Endothelial cell of umbilical vein (primary cell): ENCODE results near the gene FBXL17. TPM values are rescaled to one million over a fixed set of nuclear protein-coding genes. Genes with fewer than 3 reads are reported as not detected.

Experiments
- BruUV-seq: library from RNA; stranded (reverse); fragments of 400-500 nt; replicated peaks from 2 replicates; lab custom pipeline; 2021; lab: Mats Ljungman, UMichigan
- CTCF ChIA-PET: fragments of 300-600, 350-600 bp; sonication (Branson Sonifier 250); formaldehyde crosslinking; loops from one replicate; lab custom pipeline; 2021; ENCODE audit warnings: antibody characterized with exemption, inconsistent platforms; lab: Charles Lee
- POLR2A ChIA-PET: fragments of 300-600, 350-600 bp; sonication (Branson Sonifier 250); formaldehyde crosslinking; loops from one replicate; lab custom pipeline; 2021; ENCODE audit warnings: antibody characterized with exemption, inconsistent platforms; lab: Charles Lee
- DNase-seq: peaks from one replicate; pipeline ENCODE4 v3.0.0-alpha.2; 2011; ENCODE audit warnings: low read depth, low spot score
- FAIRE-seq: peaks from 2 replicates; lab custom pipeline; 2011; peaks lifted over from hg19 to GRCh38; lab: Jason Lieb, UNC
- H2AFZ ChIP-seq: 2 replicates; pipeline ENCODE4 v1.6.0; 2012; ENCODE audit warnings: low read depth, low read length, control low read depth, inconsistent platforms
- H3K27ac ChIP-seq: 2 replicates; pipeline ENCODE4 v1.5.1; 2011; ENCODE audit warnings: low read depth, mild to moderate bottlenecking, control low read depth, low read length, moderate library complexity; ENCODE audit not compliant: insufficient read depth
- H3K27me3 ChIP-seq, 2 experiments: 2 replicates each; pipeline versions ENCODE4 v1.6.0 to v1.6.1; 2011; ENCODE audit warnings: low read length in 2 of 2, mixed read lengths in 1 of 2; ENCODE audit not compliant: control insufficient read depth in 2 of 2, insufficient read depth in 2 of 2
- H3K36me3 ChIP-seq, 2 experiments: 2 replicates in 1 of 2; 3 replicates in 1 of 2; pipeline ENCODE4 v1.5.1; 2011; ENCODE audit warnings: low read length in 2 of 2, mild to moderate bottlenecking in 1 of 2, moderate library complexity in 1 of 2; ENCODE audit not compliant: control insufficient read depth in 2 of 2, insufficient read depth in 2 of 2; ENCODE audit errors: extremely low read depth in 1 of 2
- H3K4me1 ChIP-seq: 3 replicates; pipeline ENCODE4 v1.5.1; 2011; ENCODE audit warnings: mild to moderate bottlenecking, low read length; ENCODE audit not compliant: control insufficient read depth, insufficient read depth; ENCODE audit errors: extremely low read depth
- H3K4me2 ChIP-seq: 2 replicates; pipeline ENCODE4 v1.6.1; 2011; ENCODE audit warnings: low read length, control low read depth, mixed read lengths; ENCODE audit not compliant: insufficient read depth
- H3K4me3 ChIP-seq, 3 experiments: fragments of 200-600 bp in 1 of 3; sonication (generic), shearing (Covaris generic) in 1 of 3; replicated peaks in 1 of 3; 2 replicates each; pipeline ENCODE4 v1.5.1; 2011 to 2016; ENCODE audit warnings: control low read depth in 3 of 3, low read length in 3 of 3, mild to moderate bottlenecking in 2 of 3, inconsistent platforms in 1 of 3, low read depth in 1 of 3, moderate library complexity in 1 of 3; ENCODE audit not compliant: insufficient read depth in 1 of 3
- H3K79me2 ChIP-seq: 2 replicates; pipeline ENCODE4 v1.6.0; 2012; ENCODE audit warnings: low read length, inconsistent platforms; ENCODE audit not compliant: control insufficient read depth, insufficient read depth
- H3K9ac ChIP-seq: replicated peaks from 2 replicates; pipeline ENCODE3; 2011; ENCODE audit warnings: low read length, control low read depth; ENCODE audit not compliant: insufficient read depth; ENCODE audit errors: extremely low read depth
- H3K9me1 ChIP-seq: replicated peaks from 3 replicates; pipeline ENCODE4 v1.6.0; 2011; ENCODE audit warnings: mild to moderate bottlenecking, low read length; ENCODE audit not compliant: control insufficient read depth, insufficient read depth; ENCODE audit errors: extremely low read depth
- H3K9me3 ChIP-seq: replicated peaks from 2 replicates; pipeline ENCODE4 v1.5.1; 2012; ENCODE audit warnings: low read length, inconsistent platforms; ENCODE audit not compliant: control insufficient read depth, insufficient read depth
- H4K20me1 ChIP-seq: replicated peaks from 2 replicates; pipeline ENCODE3; 2011; ENCODE audit warnings: mild to moderate bottlenecking, low read length; ENCODE audit not compliant: control insufficient read depth, insufficient read depth; ENCODE audit errors: extremely low read depth
- EZH2 ChIP-seq: IDR thresholded peaks from 2 replicates; pipeline ENCODE4 v1.6.1; 2012; ENCODE audit warnings: borderline replicate concordance, low read depth, mild to moderate bottlenecking, moderate library complexity, low read length, inconsistent platforms; ENCODE audit not compliant: severe bottlenecking
- GATA2 ChIP-seq: IDR thresholded peaks from 2 replicates; pipeline ENCODE4 v1.7.0; 2011; ENCODE audit warnings: low read depth, mild to moderate bottlenecking, moderate library complexity, mixed read lengths, low read length; ENCODE audit not compliant: insufficient read length, insufficient read depth
- POLR2A ChIP-seq: IDR thresholded peaks from 2 replicates; pipeline ENCODE4 v1.6.1; 2012; ENCODE audit warnings: low read depth, mild to moderate bottlenecking, control low read depth, low read length
- POLR2AphosphoS5 ChIP-seq: IDR thresholded peaks from 2 replicates; pipeline ENCODE4 v1.6.1; 2012; ENCODE audit warnings: low read depth, mild to moderate bottlenecking, control low read depth, low read length, moderate library complexity; ENCODE audit not compliant: insufficient read depth
- dilution Hi-C: fragments of 300-500 bp; cut with MboI; formaldehyde crosslinking; loops from one replicate; pipeline ENCODE4 v1.15.0; 2019; ENCODE audit warnings: low sequenced_read_pairs; ENCODE audit not compliant: extremely low pct_ligation_motif_present
- intact Hi-C: fragments of 100-400 bp; cut with micrococcal nuclease; formaldehyde crosslinking; loops from one replicate; pipeline ENCODE4 v1.10.0; 2022
- polyA plus RNA-seq, 4 experiments: library from polyadenylated mRNA; depleted of rRNA in 3 of 4; stranded (reverse) in 3 of 4; unstranded in 1 of 4; fragments of >200 nt; gene quantifications; 2 replicates each; pipeline versions ENCODE4 v1.2.1 to v1.2.3, GENCODE V29; 2011 to 2012; ENCODE audit warnings: missing spikeins in 1 of 4
- total RNA-seq: library from RNA; stranded (reverse); gene quantifications from 2 replicates; pipeline ENCODE4 v1.2.3, GENCODE V29; 2021
- TF ChIP-seq, protein P1 (sequence below), 2 donors: IDR thresholded peaks; 1 replicate in 1 of 2; 2 replicates in 1 of 2; pipeline ENCODE4 v1.5.1; 2011; ENCODE audit warnings: low read length in 2 of 2, mild to moderate bottlenecking in 2 of 2, moderate library complexity in 2 of 2, control low read depth in 1 of 2, inconsistent platforms in 1 of 2, low read depth in 1 of 2; ENCODE audit not compliant: insufficient read depth in 1 of 2; ENCODE audit errors: extremely low read depth in 1 of 2
- TF ChIP-seq, protein P2 (sequence below): IDR thresholded peaks from 2 replicates; pipeline ENCODE4 v1.6.1; 2011; ENCODE audit not compliant: insufficient read depth, insufficient read length

The FBXL17 gene
- total and polyA plus RNA-seq, 2 donors (not counting 3 experiments of a cell fraction or from before 2014, with no cell fraction given), result 2.7 to 8.8 TPM

DNA sequence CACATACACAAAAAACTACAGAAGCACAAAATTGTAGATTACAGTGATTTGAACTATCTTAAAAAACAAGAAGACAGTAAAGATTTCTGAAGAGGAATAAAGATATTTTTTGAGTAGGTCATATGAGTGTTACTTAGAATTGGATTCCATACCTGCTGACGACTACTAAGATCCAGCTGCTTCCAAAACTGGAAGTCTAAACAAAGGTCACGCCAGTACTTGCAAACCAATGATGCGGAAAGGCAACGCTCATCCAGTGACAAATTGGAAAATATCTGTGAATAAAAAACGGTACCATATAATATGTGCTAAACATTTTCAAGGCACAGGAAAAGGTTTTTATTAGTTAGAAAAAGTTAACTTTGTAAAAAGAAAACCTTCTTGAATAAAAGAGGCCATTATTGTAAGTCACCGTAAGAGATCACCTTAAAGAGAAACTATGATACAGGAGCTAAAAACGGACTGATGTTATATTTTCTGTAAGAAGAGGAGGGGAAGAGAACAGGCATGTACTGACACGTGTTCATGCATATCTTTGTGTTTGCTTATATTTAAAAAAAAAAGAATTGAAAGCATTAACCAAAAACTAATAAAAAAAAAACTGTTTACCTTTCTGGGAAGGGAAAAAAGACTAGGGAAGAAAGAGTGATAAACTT lies 14.1 kb downstream of the FBXL17 start:
- ChIA-PET POLR2A (no interaction called here), CTCF (interaction anchor here (1.8 kb wide), 1 partner anchor 22 kb away, joined by 4 read pairs; no protein-coding TSS in a partner anchor)
- H3K4me1 ChIP-seq, result no peaks in the 10 kb centered on the region
- no peaks in the 10 kb centered on the region for H3K9me1 ChIP-seq
- no peaks in the 10 kb centered on the region for H3K36me3 ChIP-seq
- no peak overlapping the region for H3K27ac ChIP-seq
- no peaks in the 10 kb centered on the region for H4K20me1 ChIP-seq
- H3K27me3 ChIP-seq, result no peaks in the 10 kb centered on the region
- H3K79me2 ChIP-seq, result no peaks in the 10 kb centered on the region
- intact Hi-C loops (no loop called here), dilution Hi-C loops (no loop called here)
- BruUV-seq, result no TSS peak
- FAIRE-seq (no peak), DNase-seq (no peak)
- H3K9me3 ChIP-seq, result no peaks in the 10 kb centered on the region
- TF ChIP-seq POLR2AphosphoS5, result no peak
- TF ChIP-seq EZH2, result no peak
- TF ChIP-seq, protein P1, sequence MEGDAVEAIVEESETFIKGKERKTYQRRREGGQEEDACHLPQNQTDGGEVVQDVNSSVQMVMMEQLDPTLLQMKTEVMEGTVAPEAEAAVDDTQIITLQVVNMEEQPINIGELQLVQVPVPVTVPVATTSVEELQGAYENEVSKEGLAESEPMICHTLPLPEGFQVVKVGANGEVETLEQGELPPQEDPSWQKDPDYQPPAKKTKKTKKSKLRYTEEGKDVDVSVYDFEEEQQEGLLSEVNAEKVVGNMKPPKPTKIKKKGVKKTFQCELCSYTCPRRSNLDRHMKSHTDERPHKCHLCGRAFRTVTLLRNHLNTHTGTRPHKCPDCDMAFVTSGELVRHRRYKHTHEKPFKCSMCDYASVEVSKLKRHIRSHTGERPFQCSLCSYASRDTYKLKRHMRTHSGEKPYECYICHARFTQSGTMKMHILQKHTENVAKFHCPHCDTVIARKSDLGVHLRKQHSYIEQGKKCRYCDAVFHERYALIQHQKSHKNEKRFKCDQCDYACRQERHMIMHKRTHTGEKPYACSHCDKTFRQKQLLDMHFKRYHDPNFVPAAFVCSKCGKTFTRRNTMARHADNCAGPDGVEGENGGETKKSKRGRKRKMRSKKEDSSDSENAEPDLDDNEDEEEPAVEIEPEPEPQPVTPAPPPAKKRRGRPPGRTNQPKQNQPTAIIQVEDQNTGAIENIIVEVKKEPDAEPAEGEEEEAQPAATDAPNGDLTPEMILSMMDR (IDR thresholded peaks at IDR 0.05; ENCODE audit: extremely low read depth in 1 of 2, insufficient read depth in 1 of 2, low read depth in 1 of 2, low read length in 2 of 2), result no peak
- TF ChIP-seq, protein P2, sequence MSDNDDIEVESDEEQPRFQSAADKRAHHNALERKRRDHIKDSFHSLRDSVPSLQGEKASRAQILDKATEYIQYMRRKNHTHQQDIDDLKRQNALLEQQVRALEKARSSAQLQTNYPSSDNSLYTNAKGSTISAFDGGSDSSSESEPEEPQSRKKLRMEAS, result no peak
- no peak for TF ChIP-seq GATA2
- no peak for TF ChIP-seq POLR2A
- H3K9ac ChIP-seq, result no peak overlapping the region
- H3K4me2 ChIP-seq, result no peak overlapping the region
- no peak overlapping the region for H3K4me3 ChIP-seq
- no peak overlapping the region for H2AFZ ChIP-seq
